Calu3 (cell line): ENCODE results near the gene ERLIN1. TPM values are rescaled to one million over a fixed set of nuclear protein-coding genes. Genes with fewer than 3 reads are reported as not detected.

Experiments used
- BruUV-seq: library from RNA; stranded (reverse); fragments of 400-500 nt; replicated peaks from 2 replicates; lab custom pipeline; 2021; lab: Mats Ljungman, UMichigan
- CTCF ChIA-PET: fragments of 300-600 bp; sonication (Branson Sonifier 250); formaldehyde crosslinking; loops from one replicate; lab custom pipeline; 2022; ENCODE audit warnings: antibody characterized with exemption; lab: Charles Lee
- DNase-seq: peaks from one replicate; pipeline ENCODE4 v3.0.0; 2022
- H3K27ac Mint-ChIP-seq: one replicate; pipeline ENCODE4 v1.8.0; 2022; ENCODE audit warnings: mixed read lengths; ENCODE audit not compliant: unreplicated experiment
- H3K27me3 Mint-ChIP-seq: one replicate; pipeline ENCODE4 v1.8.0; 2022; ENCODE audit warnings: mixed read lengths; ENCODE audit not compliant: unreplicated experiment
- H3K36me3 Mint-ChIP-seq: one replicate; pipeline ENCODE4 v1.8.0; 2022; ENCODE audit warnings: mild to moderate bottlenecking, moderate library complexity, mixed read lengths; ENCODE audit not compliant: insufficient read depth, unreplicated experiment
- H3K4me1 Mint-ChIP-seq: one replicate; pipeline ENCODE4 v1.8.0; 2022; ENCODE audit warnings: mild to moderate bottlenecking, low read depth, mixed read lengths; ENCODE audit not compliant: unreplicated experiment
- H3K4me3 Mint-ChIP-seq: one replicate; pipeline ENCODE4 v1.8.0; 2022; ENCODE audit warnings: mild to moderate bottlenecking, low read depth, moderate library complexity, mixed read lengths; ENCODE audit not compliant: unreplicated experiment
- H3K9me3 Mint-ChIP-seq: one replicate; pipeline ENCODE4 v1.8.0; 2022; ENCODE audit warnings: low read depth, mixed read lengths; ENCODE audit not compliant: unreplicated experiment
- intact Hi-C: fragments of 100-400 bp; cut with micrococcal nuclease; formaldehyde crosslinking; loops from one replicate; pipeline ENCODE4 v1.10.0; 2022; ENCODE audit not compliant: unreplicated experiment
- total RNA-seq: library from RNA; stranded (reverse); gene quantifications from 2 replicates; pipeline ENCODE4 v1.2.3, GENCODE V29; 2022
- TF ChIP-seq, protein P1 (sequence below): fragments of 200-600 bp; IDR thresholded peaks from one replicate; pipeline ENCODE4 v1.8.0; 2022; ENCODE audit warnings: antibody characterized with exemption; ENCODE audit not compliant: unreplicated experiment

Gene ERLIN1
- total RNA-seq, 1 experiment from 2014 or later: 33.7 TPM

DNA sequence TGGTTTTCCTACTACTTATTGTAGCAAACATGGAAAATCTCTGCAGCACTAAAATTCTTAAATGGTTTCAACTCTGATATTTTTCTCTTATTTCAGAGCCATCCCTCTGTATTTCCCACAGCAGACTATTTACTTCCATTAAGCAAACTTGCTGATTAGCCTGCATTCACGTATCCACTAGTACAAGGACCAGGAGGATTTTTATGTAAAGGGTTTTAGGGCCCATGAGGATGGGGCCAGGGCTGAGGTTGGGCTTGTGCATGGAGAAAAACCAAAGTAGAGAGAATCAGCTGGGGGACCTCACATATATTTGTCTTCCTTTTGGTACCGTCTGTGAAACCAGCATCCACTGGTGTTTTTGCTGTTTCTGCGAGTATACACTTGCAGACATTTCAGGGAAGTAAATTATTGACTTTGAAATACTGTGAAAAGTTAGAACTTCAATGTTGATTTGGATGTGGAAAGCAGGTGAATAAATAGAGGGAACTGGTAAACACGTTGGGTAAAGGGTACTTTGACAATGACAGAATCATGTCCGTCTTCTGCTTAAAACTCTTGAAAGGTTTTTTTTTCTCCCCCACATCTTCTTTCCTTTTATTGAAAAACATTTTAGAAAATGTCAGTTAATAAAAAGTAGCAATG, 44.3 kb downstream of the ERLIN1 start:
- H3K27me3 Mint-ChIP-seq: no peaks in the 10 kb centered on the region
- intact Hi-C loops: no loop called here
- H3K9me3 Mint-ChIP-seq: no peaks in the 10 kb centered on the region
- no peak overlapping the region for H3K27ac Mint-ChIP-seq
- CTCF ChIA-PET: no interaction called here
- BruUV-seq: no TSS peak
- H3K4me3 Mint-ChIP-seq: no peak overlapping the region
- TF ChIP-seq, protein P1, sequence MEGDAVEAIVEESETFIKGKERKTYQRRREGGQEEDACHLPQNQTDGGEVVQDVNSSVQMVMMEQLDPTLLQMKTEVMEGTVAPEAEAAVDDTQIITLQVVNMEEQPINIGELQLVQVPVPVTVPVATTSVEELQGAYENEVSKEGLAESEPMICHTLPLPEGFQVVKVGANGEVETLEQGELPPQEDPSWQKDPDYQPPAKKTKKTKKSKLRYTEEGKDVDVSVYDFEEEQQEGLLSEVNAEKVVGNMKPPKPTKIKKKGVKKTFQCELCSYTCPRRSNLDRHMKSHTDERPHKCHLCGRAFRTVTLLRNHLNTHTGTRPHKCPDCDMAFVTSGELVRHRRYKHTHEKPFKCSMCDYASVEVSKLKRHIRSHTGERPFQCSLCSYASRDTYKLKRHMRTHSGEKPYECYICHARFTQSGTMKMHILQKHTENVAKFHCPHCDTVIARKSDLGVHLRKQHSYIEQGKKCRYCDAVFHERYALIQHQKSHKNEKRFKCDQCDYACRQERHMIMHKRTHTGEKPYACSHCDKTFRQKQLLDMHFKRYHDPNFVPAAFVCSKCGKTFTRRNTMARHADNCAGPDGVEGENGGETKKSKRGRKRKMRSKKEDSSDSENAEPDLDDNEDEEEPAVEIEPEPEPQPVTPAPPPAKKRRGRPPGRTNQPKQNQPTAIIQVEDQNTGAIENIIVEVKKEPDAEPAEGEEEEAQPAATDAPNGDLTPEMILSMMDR: no peak
- no peak for DNase-seq
- no peaks in the 10 kb centered on the region for H3K4me1 Mint-ChIP-seq
- H3K36me3 Mint-ChIP-seq: no peaks in the 10 kb centered on the region

DNA sequence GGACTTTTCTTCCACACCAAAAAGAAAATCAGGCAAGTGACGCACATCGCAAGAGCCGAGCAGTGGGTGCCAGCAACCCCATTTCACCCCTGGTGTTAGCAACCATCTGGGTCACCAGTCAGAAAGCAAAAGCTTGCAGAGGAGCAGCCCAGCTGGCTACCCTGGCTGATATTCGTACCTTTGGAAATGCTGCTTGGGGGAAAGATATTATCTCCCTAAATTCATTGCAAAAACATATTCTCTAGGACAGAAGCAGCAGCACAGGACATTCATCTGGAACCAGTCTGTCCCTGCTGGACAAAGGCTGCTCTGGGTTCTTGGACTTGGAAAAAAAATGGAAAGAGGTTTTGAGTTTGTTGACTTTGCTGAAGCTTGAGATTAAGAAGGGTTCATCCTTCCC, 45.8 kb downstream of the ERLIN1 start:
- Mint-ChIP-seq H3K9me3 (no peaks in the 10 kb centered on the region), H3K27ac (no peak overlapping the region), H3K4me1 (no peaks in the 10 kb centered on the region), H3K27me3 (peaks cover 13% of the 10 kb centered on the region), H3K36me3 (no peaks in the 10 kb centered on the region), H3K4me3 (no peak overlapping the region)
- BruUV-seq: no TSS peak
- TF ChIP-seq, protein P1: no peak
- intact Hi-C loops: no loop called here
- no peak for DNase-seq
- CTCF ChIA-PET: no interaction called here

DNA sequence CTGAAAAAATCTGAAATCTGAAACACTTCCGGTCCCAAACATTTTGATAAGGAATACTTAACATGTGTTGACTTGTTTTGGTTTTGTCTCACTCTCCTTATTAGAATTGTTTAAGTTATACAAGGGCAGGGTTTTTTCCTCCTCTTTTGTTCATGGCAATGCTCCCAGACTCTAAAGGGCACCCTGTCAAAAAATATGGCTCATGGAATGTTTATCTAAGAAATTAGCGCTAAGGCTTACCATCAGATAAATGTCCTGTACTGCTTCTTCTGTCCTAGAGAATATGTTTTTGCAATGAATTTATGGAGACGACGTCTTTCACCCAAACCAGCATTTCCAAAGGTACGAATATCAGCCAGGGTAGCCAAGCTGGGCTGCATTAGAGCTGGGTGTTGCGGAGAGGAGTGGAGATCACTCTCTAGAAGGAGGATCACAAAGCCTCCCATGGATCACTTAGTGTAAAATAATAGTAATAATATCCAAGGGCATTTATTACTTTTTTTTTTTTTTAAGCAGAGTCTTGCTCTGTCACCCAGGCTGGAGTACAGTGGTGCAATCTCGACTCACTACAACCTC, 46.8 kb downstream of the ERLIN1 start:
- H3K27me3 Mint-ChIP-seq: peaks cover 13% of the 10 kb centered on the region
- intact Hi-C loops: no loop called here
- no peak overlapping the region for H3K4me3 Mint-ChIP-seq
- no peaks in the 10 kb centered on the region for H3K4me1 Mint-ChIP-seq
- H3K27ac Mint-ChIP-seq: no peak overlapping the region
- DNase-seq: no peak
- CTCF ChIA-PET: no interaction called here
- BruUV-seq: no TSS peak
- TF ChIP-seq, protein P1: no peak
- H3K36me3 Mint-ChIP-seq: no peaks in the 10 kb centered on the region
- no peaks in the 10 kb centered on the region for H3K9me3 Mint-ChIP-seq

DNA sequence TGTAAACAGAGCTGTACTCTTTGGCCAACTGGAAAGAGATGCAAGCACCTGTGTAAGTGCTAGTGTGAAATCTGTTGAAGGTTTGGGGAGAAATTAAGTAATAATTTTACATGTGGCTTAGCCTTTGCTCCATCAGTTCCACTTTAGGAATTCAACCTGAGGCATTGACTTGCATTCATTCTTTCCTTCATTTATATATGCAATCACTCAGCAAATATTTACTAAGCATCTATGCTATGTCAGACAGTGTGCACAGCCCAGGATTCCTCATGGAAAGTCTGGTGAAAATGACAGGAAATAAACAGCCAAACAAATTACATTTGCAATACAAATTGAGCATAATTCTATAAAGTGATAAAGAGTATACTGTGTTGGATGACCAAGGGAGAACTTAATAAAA, 50.3 kb downstream of the ERLIN1 start:
- Mint-ChIP-seq H3K4me3 (no peak overlapping the region), H3K36me3 (no peaks in the 10 kb centered on the region), H3K4me1 (no peaks in the 10 kb centered on the region), H3K27ac (no peak overlapping the region), H3K9me3 (peaks cover 2% of the 10 kb centered on the region), H3K27me3 (peaks cover 13% of the 10 kb centered on the region)
- TF ChIP-seq, protein P1: no peak
- CTCF ChIA-PET: no interaction called here
- no peak for DNase-seq
- BruUV-seq: no TSS peak
- intact Hi-C loops: no loop called here
